Kidney epithelial cell (primary cell): ENCODE measurements around the gene UNC13B. TPM values are rescaled to one million over a fixed set of nuclear protein-coding genes. Genes with fewer than 3 reads are reported as not detected.
A peak's percentile ranks its signal among the peaks of the same experiment; 100 is the strongest.
"Not testable (repeated sequence)": the region's sequence is repeated elsewhere in the genome, so short reads cannot be mapped to it uniquely, and the experiment has no call there.

Experiments used
- DNase-seq: peaks from one replicate; pipeline ENCODE4 v3.0.0-alpha.2; 2010; ENCODE audit warnings: low read depth
- H3K27me3 ChIP-seq: 2 replicates; pipeline ENCODE4 v1.6.0; 2011; ENCODE audit warnings: low read length; ENCODE audit not compliant: control insufficient read depth, insufficient read depth
- H3K36me3 ChIP-seq: 2 replicates; pipeline ENCODE4 v1.5.1; 2011; ENCODE audit warnings: low read length; ENCODE audit not compliant: control insufficient read depth, insufficient read depth
- H3K4me3 ChIP-seq: 2 replicates; pipeline ENCODE4 v1.5.1; 2011; ENCODE audit warnings: low read depth, mild to moderate bottlenecking, control low read depth, low read length
- CTCF ChIP-seq: IDR thresholded peaks from 2 replicates; pipeline ENCODE4 v1.5.1; 2011; ENCODE audit warnings: mild to moderate bottlenecking, moderate library complexity, low read length, control low read depth, inconsistent platforms; ENCODE audit not compliant: insufficient read depth, poor library complexity, severe bottlenecking
- total RNA-seq: library from RNA; depleted of rRNA; stranded (reverse); fragments of >200 nt; gene quantifications from 2 replicates; pipeline ENCODE4 v1.2.3, GENCODE V29; 2015

The UNC13B gene
- total RNA-seq, 1 donor from 2014 or later: 30.0 TPM

GRCh38 chr9:35158501-35159280, 3.1 kb upstream of the UNC13B start:
- no peak for TF ChIP-seq CTCF
- DNase-seq: no peak
- Histone ChIP-seq H3K4me3 (no peak overlapping the region), H3K36me3 (no peaks in the 10 kb centered on the region), H3K27me3 (no peaks in the 10 kb centered on the region)

- peak overlapping the region; percentile 80 for H3K4me3 ChIP-seq
- TF ChIP-seq CTCF: no peak
- no peak for DNase-seq
- H3K36me3 ChIP-seq: no peaks in the 10 kb centered on the region
- no peaks in the 10 kb centered on the region for H3K27me3 ChIP-seq
Observed at GRCh38 chr9:35162605-35163315, 951 bp downstream of the UNC13B start.

GRCh38 chr9:35163413-35163812, 1.6 kb downstream of the UNC13B start:
- no peak for TF ChIP-seq CTCF
- Histone ChIP-seq H3K4me3 (no peak overlapping the region), H3K36me3 (no peaks in the 10 kb centered on the region), H3K27me3 (no peaks in the 10 kb centered on the region)
- DNase-seq: no peak

- H3K36me3 ChIP-seq: no peaks in the 10 kb centered on the region
- DNase-seq: no peak
- H3K27me3 ChIP-seq: no peaks in the 10 kb centered on the region
- TF ChIP-seq CTCF: no peak
- H3K4me3 ChIP-seq: no peak overlapping the region
Observed at GRCh38 chr9:35164711-35165110, 2.9 kb downstream of the UNC13B start.

- not testable (repeated sequence) for H3K4me3 ChIP-seq, H3K36me3 ChIP-seq, DNase-seq, H3K27me3 ChIP-seq
Observed at GRCh38 chr9:35167429-35167828, 5.6 kb downstream of the UNC13B start.

GRCh38 chr9:35168963-35169362, 7.2 kb downstream of the UNC13B start:
- no peak for TF ChIP-seq CTCF
- DNase-seq: no peak
- Histone ChIP-seq H3K27me3 (no peaks in the 10 kb centered on the region), H3K36me3 (no peaks in the 10 kb centered on the region), H3K4me3 (no peak overlapping the region)
